GM12864 (cell line): ENCODE data around the gene TARS2.

ENCODE experiments used
- DNase-seq: peaks from one replicate; pipeline ENCODE4 v3.0.0-alpha.2; 2011; ENCODE audit warnings: low read depth
- H3K4me3 ChIP-seq: 2 replicates; pipeline ENCODE4 v1.5.1; 2011; ENCODE audit warnings: mild to moderate bottlenecking, low read depth, low read length, control low read depth
- CTCF ChIP-seq: IDR thresholded peaks from 2 replicates; pipeline ENCODE4 v1.5.1; 2011; ENCODE audit warnings: low read depth, mild to moderate bottlenecking, moderate library complexity, low read length, control low read depth, inconsistent platforms; ENCODE audit errors: missing control alignments

TARS2 gene

GRCh38 chr1:150555198-150555970 lies 68.2 kb downstream of the TARS2 start:
- TF ChIP-seq CTCF, result no peak
- no peak for DNase-seq
- H3K4me3 ChIP-seq, result no peak overlapping the region

- H3K4me3 ChIP-seq, result no peak overlapping the region
- TF ChIP-seq CTCF, result no peak
- DNase-seq, result no peak
Measured at GRCh38 chr1:150555971-150556865, 69.0 kb downstream of the TARS2 start.

- no peak for TF ChIP-seq CTCF
- H3K4me3 ChIP-seq, result no peak overlapping the region
- no peak for DNase-seq
Measured at GRCh38 chr1:150557065-150557600, 69.9 kb downstream of the TARS2 start.
